Ascending aorta (tissue), 2 donors: ENCODE results near the gene COX7C. TPM values are rescaled to one million over a fixed set of nuclear protein-coding genes. Genes with fewer than 3 reads are reported as not detected.
A peak's percentile ranks its signal among the peaks of the same experiment; 100 is the strongest.

Experiments used
- DNase-seq, 2 donors: peaks; one replicate each; pipeline ENCODE4 v3.0.0-alpha.2; 2019; ENCODE audit warnings: low spot score in 2 of 2
- H3K27ac ChIP-seq, 2 donors: fragments of 200-600 bp; sonication (generic); one replicate each; pipeline ENCODE4 v1.5.1; 2016 to 2017; ENCODE audit warnings: mild to moderate bottlenecking in 1 of 2
- H3K27me3 ChIP-seq: fragments of 200-600 bp; sonication (generic); one replicate; pipeline ENCODE4 v1.5.1; 2017
- H3K36me3 ChIP-seq, 2 donors: fragments of 200-600 bp; sonication (generic); one replicate each; pipeline ENCODE4 v1.5.1; 2016
- H3K4me1 ChIP-seq, 2 donors: fragments of 200-600 bp; sonication (generic); one replicate each; pipeline ENCODE4 v1.5.1; 2016 to 2017; ENCODE audit warnings: mild to moderate bottlenecking in 1 of 2
- H3K4me3 ChIP-seq, 2 donors: fragments of 200-600 bp; sonication (generic); one replicate each; pipeline ENCODE4 v1.5.1; 2016 to 2017; ENCODE audit warnings: mild to moderate bottlenecking in 1 of 2
- H3K9me3 ChIP-seq, 2 donors: fragments of 200-600 bp; sonication (generic); one replicate each; pipeline ENCODE4 v1.5.1; 2016
- intact Hi-C: fragments of 100-400 bp; cut with DNase I; formaldehyde crosslinking; loops from one replicate; pipeline ENCODE4 v1.15.1; 2023
- total RNA-seq: library from RNA; depleted of rRNA; stranded (reverse); fragments of >200 nt; gene quantifications from one replicate; pipeline ENCODE4 v1.1.0, GENCODE V29; 2016
- TF ChIP-seq, protein P1 (sequence below), 3 experiments: fragments of 200-600 bp in 2 of 3; fragments of 450-650 bp in 1 of 3; sonication (generic) in 2 of 3; IDR thresholded peaks; one replicate each; pipeline ENCODE4 v1.5.1; 2016 to 2019; ENCODE audit warnings: antibody characterized with exemption in 3 of 3, mild to moderate bottlenecking in 1 of 3, moderate library complexity in 1 of 3

Gene COX7C
- total RNA-seq, 1 donor from 2014 or later = 128 TPM

DNA sequence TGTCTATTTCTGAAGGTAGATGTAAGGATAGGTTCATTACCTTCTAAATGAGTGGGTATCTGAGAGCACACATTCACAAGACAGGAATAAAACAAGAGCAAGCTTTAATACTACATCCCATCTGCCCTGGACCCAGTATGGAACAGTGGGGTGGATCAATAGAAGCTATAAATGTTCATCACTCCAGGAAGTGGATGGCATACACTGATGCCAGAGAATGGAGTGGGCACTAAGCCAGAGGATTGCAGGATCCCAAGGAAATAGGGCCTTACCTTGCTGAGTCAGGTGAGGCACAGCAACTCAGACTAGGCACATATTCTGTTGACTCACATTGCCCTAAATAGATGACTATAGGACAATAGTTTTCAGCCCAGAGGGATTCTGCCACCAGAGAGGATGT, 21.3 kb upstream of the COX7C start:
- intact Hi-C loops = no loop called here
- TF ChIP-seq, protein P1, sequence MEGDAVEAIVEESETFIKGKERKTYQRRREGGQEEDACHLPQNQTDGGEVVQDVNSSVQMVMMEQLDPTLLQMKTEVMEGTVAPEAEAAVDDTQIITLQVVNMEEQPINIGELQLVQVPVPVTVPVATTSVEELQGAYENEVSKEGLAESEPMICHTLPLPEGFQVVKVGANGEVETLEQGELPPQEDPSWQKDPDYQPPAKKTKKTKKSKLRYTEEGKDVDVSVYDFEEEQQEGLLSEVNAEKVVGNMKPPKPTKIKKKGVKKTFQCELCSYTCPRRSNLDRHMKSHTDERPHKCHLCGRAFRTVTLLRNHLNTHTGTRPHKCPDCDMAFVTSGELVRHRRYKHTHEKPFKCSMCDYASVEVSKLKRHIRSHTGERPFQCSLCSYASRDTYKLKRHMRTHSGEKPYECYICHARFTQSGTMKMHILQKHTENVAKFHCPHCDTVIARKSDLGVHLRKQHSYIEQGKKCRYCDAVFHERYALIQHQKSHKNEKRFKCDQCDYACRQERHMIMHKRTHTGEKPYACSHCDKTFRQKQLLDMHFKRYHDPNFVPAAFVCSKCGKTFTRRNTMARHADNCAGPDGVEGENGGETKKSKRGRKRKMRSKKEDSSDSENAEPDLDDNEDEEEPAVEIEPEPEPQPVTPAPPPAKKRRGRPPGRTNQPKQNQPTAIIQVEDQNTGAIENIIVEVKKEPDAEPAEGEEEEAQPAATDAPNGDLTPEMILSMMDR (IDR thresholded peaks at IDR 0.05) = no peak
- DNase-seq = no peak
- Histone ChIP-seq H3K27me3 (no peaks in the 10 kb centered on the region), H3K4me3 (no peak overlapping the region), H3K27ac (no peak overlapping the region), H3K36me3 (no peaks in the 10 kb centered on the region), H3K4me1 (no peaks in the 10 kb centered on the region), H3K9me3 (no peaks in the 10 kb centered on the region)

DNA sequence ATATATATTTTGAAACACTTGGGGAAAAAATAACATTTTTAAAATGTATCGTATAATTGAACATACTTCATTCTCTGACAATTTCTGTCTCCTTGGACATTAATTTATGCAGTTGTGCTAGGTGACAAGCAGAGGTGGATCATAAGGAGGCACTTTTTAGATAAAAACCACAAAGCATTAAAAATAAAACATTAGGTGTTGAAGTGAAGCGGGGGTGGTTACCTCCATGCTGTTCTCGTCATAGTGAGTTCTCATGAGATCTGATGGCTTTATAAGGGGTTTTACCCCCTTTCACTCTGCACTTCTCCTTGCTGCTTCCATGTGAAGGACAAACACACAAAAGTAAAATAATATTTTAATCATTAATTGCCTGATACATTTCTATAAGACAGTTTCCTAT, 11.9 kb upstream of the COX7C start:
- H3K36me3 ChIP-seq = no peaks in the 10 kb centered on the region
- no peak overlapping the region for H3K4me3 ChIP-seq
- no peak for DNase-seq
- TF ChIP-seq, protein P1 (IDR thresholded peaks at IDR 0.05) = no peak
- no peaks in the 10 kb centered on the region for H3K27me3 ChIP-seq
- no peaks in the 10 kb centered on the region for H3K9me3 ChIP-seq
- H3K4me1 ChIP-seq = no peaks in the 10 kb centered on the region
- no peak overlapping the region for H3K27ac ChIP-seq
- intact Hi-C loops = no loop called here

DNA sequence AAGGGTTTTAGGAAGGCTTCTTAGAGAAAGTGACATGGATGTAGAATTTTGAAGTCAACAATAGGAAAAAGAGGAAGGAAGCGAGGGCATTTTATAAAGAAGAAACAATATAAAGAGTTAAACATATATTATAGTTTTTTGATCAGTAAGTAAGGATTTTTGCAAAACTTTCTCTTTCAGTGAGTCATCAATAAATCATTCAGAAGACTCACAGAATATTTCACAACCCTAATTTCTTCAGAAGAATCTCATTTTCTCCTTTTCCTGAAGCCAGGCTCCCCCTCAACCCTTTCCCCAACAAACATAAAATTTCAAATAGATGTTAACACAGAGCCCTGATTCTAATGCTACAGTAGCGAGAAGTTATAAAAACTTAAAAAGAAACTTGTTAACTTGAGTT, 4.3 kb upstream of the COX7C start:
- Histone ChIP-seq H3K36me3 (no peaks in the 10 kb centered on the region), H3K4me3 (no peak overlapping the region), H3K9me3 (no peaks in the 10 kb centered on the region), H3K27ac (no peak overlapping the region), H3K4me1 (no peaks in the 10 kb centered on the region), H3K27me3 (no peaks in the 10 kb centered on the region)
- no peak for DNase-seq
- intact Hi-C loops = no loop called here
- TF ChIP-seq, protein P1 (IDR thresholded peaks at IDR 0.05) = no peak

DNA sequence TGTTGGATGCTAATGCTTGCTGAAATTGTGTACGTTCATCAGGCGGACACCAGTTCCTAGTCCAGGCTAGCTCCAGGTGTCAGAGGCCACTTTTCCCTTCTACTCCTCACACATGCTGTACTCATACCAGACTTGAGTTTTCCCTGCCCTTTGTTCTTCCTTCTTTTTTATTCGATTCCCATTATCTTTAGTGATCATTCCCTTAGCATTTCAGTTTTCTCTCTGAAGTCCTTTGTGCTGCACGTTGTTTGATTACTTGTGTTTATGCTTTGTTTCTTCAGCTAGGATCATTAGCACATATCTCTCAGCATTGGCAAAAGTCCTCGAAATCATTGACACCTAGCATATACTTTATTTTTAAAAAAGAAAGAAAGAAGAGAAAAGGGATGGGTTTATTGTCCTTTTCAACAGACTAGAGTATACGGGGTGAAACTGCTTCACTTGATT, 409 bp upstream of the COX7C start:
- Histone ChIP-seq H3K4me1 (peaks cover 0 to 10% of the 10 kb centered on the region in 2 donors), H3K9me3 (no peaks in the 10 kb centered on the region), H3K27me3 (no peaks in the 10 kb centered on the region), H3K27ac (peak overlapping the region in 1 of 2 donors; percentile 86), H3K36me3 (peaks cover 9 to 24% of the 10 kb centered on the region in 2 donors), H3K4me3 (peak overlapping the region; percentile 74 to 93)
- TF ChIP-seq, protein P1 (IDR thresholded peaks at IDR 0.05) = no peak
- DNase-seq = no peak
- intact Hi-C loops = loop anchor here (1.0 to 5.0 kb wide), 2 partner anchors 62 to 795 kb away; partner anchors contain the start of gene CCNH

DNA sequence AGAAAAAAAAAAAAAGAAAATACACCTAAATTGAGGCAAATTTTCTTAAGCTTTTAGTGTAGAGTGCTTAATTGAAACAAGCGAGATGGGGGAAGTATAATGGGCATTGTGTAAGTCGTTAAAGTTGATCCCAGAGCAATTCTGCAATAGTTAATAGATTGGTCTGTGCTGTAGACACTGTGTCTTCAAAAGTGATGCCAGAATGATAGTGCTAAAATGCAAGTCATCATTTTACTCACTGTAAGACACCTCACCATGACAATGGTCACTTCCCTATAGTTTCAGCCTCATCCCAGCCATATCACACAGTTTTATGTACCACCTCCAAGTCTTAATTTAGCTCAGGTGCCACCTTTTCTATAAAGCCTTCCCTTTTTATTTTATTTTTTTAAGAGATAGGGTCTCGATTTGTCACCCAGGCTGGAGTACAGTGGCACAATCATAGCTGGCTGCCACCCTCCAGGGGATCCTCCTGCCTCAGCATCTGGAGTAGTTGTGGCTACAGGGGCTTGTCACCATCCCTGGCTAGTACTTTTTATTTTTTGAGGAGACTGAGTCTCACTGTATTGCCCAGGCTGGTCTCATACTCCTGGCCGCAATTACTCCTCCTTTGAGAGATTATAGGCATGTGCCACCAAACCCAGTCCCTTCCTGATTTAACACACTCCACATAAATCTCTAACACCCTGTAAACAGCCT, 6.2 kb downstream of the COX7C start:
- Histone ChIP-seq H3K4me3 (no peak overlapping the region), H3K27me3 (no peaks in the 10 kb centered on the region), H3K27ac (no peak overlapping the region), H3K36me3 (peaks cover 9 to 27% of the 10 kb centered on the region in 2 donors), H3K9me3 (no peaks in the 10 kb centered on the region), H3K4me1 (peaks cover 0 to 6% of the 10 kb centered on the region in 2 donors)
- no peak for DNase-seq
- intact Hi-C loops = no loop called here
- TF ChIP-seq, protein P1 (IDR thresholded peaks at IDR 0.05) = no peak
